ENCODE data around the gene DCDC2.

The DCDC2 gene

DNA sequence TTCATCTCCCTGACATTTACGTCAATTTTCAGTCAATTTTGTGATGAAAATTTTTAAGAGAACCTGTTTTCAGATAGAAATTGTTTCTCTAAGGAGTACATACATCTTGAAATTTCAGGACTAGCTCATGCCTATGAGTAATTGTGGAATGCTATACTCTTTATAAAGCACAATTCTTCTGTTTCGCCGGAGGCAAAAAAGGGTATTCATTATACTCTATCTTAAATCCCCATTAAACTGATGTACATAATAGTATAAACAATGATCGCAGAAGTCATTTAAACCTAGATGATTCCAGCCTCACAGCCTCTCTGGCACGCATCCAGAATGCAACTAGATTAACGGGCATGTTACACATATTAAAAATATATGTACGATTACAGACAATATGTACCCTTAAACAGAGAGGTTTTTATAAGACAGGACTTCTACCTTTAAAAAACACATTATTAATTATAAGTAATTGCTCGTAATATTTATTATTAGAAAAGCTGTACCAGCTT lies 169.2 kb downstream of the DCDC2 start:
- no peak overlapping the region for H3K9ac ChIP-seq (ENCODE audit: low read length)
- H2AK5ac ChIP-seq (ENCODE audit: low read length): no peak overlapping the region
- no peak overlapping the region for H2BK5ac ChIP-seq (ENCODE audit: low read depth, low read length, poor library complexity)
- no peak overlapping the region for H3K4me3 ChIP-seq (ENCODE audit: low read depth, low read length)
- no peaks in the 10 kb centered on the region for H3K9me3 ChIP-seq (ENCODE audit: insufficient read depth, low read depth, low read length)
- H3K79me1 ChIP-seq (ENCODE audit: low read length): no peaks in the 10 kb centered on the region
- H3K4me2 ChIP-seq (ENCODE audit: low read length): no peak overlapping the region
- H3K36me3 ChIP-seq (ENCODE audit: control insufficient read depth in 1 of 2, insufficient read depth in 2 of 2, low read length in 2 of 2): no peaks in the 10 kb centered on the region
- H3K4ac ChIP-seq (ENCODE audit: low read depth, low read length): no peak overlapping the region
- no peaks in the 10 kb centered on the region for H3K79me2 ChIP-seq (ENCODE audit: control insufficient read depth, insufficient read depth, low read length, poor library complexity)
- H3K27me3 ChIP-seq (ENCODE audit: insufficient read depth, low read length): no peaks in the 10 kb centered on the region
- H4K12ac ChIP-seq (ENCODE audit: low read depth, low read length): no peak overlapping the region
- DNase-seq: no peak
- no peak overlapping the region for H2BK120ac ChIP-seq (ENCODE audit: insufficient read depth, low read length, poor library complexity)
- no CpG with 5 or more reads among the region's 8 CpGs for whole genome bisulfite sequencing (ENCODE audit: extremely low coverage, insufficient coverage, insufficient read length)
- no peak overlapping the region for H2BK12ac ChIP-seq (ENCODE audit: low read length)
- no peak overlapping the region for H3K14ac ChIP-seq (ENCODE audit: low read length)
- no peak overlapping the region for H4K8ac ChIP-seq (ENCODE audit: low read depth, low read length)
- H3K27ac ChIP-seq (ENCODE audit: low read depth, low read length): no peak overlapping the region
- no peak overlapping the region for H3K23ac ChIP-seq (ENCODE audit: low read length)
- no peaks in the 10 kb centered on the region for H3K4me1 ChIP-seq (ENCODE audit: control insufficient read depth in 1 of 2, insufficient read depth in 2 of 2, low read length in 2 of 2)
- no peak overlapping the region for H2AFZ ChIP-seq (ENCODE audit: insufficient read depth, low read length, poor library complexity)
- no peak overlapping the region for H4K91ac ChIP-seq (ENCODE audit: low read depth, low read length)
- H3K18ac ChIP-seq (ENCODE audit: low read length): no peak overlapping the region

DNA sequence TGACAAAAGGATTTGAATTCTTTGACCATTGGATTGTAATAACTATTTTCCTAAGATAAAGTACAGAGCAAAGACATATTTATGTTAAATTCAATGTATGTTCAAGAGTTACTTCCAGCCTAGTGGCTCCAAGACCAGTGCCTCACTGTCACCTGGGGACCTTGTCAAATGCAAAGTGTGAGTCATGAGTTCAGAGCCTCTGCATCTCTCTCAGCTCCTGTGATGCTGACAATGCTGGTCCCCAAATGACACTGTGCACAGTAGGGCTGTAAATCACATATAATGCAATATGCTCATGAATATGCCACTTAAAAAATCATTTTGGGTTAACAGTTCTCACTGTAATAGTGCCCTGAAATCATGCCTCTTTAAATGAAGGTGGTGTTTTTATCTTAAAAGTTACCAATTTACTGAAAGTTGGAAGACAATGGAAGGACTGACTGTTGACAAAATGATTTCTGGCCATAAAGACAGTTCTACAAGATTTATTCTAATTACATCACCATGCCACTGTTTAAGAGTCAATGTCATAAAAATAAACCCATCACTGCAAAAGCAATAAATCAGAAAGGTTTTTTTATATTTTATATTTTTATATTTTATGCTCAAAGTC lies 169.8 kb downstream of the DCDC2 start:
- Histone ChIP-seq H3K9me3 (ENCODE audit: insufficient read depth, low read depth, low read length) (no peaks in the 10 kb centered on the region), H3K4me1 (ENCODE audit: control insufficient read depth in 1 of 2, insufficient read depth in 2 of 2, low read length in 2 of 2) (no peaks in the 10 kb centered on the region), H3K27ac (ENCODE audit: low read depth, low read length) (no peak overlapping the region), H3K79me2 (ENCODE audit: control insufficient read depth, insufficient read depth, low read length, poor library complexity) (no peaks in the 10 kb centered on the region), H4K91ac (ENCODE audit: low read depth, low read length) (no peak overlapping the region), H2BK12ac (ENCODE audit: low read length) (no peak overlapping the region), H2BK5ac (ENCODE audit: low read depth, low read length, poor library complexity) (no peak overlapping the region), H2AK5ac (ENCODE audit: low read length) (no peak overlapping the region), H3K27me3 (ENCODE audit: insufficient read depth, low read length) (no peaks in the 10 kb centered on the region), H3K14ac (ENCODE audit: low read length) (no peak overlapping the region), H3K4me2 (ENCODE audit: low read length) (no peak overlapping the region), H4K12ac (ENCODE audit: low read depth, low read length) (no peak overlapping the region), H3K4ac (ENCODE audit: low read depth, low read length) (no peak overlapping the region), H3K9ac (ENCODE audit: low read length) (no peak overlapping the region), H3K79me1 (ENCODE audit: low read length) (no peaks in the 10 kb centered on the region), H3K36me3 (ENCODE audit: control insufficient read depth in 1 of 2, insufficient read depth in 2 of 2, low read length in 2 of 2) (no peaks in the 10 kb centered on the region), H4K8ac (ENCODE audit: low read depth, low read length) (no peak overlapping the region), H3K4me3 (ENCODE audit: low read depth, low read length) (no peak overlapping the region), H3K18ac (ENCODE audit: low read length) (no peak overlapping the region), H3K23ac (ENCODE audit: low read length) (no peak overlapping the region), H2BK120ac (ENCODE audit: insufficient read depth, low read length, poor library complexity) (no peak overlapping the region), H2AFZ (ENCODE audit: insufficient read depth, low read length, poor library complexity) (no peak overlapping the region)
- DNase-seq: no peak

- H2BK5ac ChIP-seq (ENCODE audit: low read depth, low read length, poor library complexity): no peak overlapping the region
- H3K4me2 ChIP-seq (ENCODE audit: low read length): no peak overlapping the region
- no peak overlapping the region for H3K23ac ChIP-seq (ENCODE audit: low read length)
- no peak overlapping the region for H2BK12ac ChIP-seq (ENCODE audit: low read length)
- H3K27me3 ChIP-seq (ENCODE audit: insufficient read depth, low read length): no peaks in the 10 kb centered on the region
- H2BK120ac ChIP-seq (ENCODE audit: insufficient read depth, low read length, poor library complexity): no peak overlapping the region
- DNase-seq: no peak
- H4K91ac ChIP-seq (ENCODE audit: low read depth, low read length): no peak overlapping the region
- H3K14ac ChIP-seq (ENCODE audit: low read length): no peak overlapping the region
- no peaks in the 10 kb centered on the region for H3K36me3 ChIP-seq (ENCODE audit: control insufficient read depth in 1 of 2, insufficient read depth in 2 of 2, low read length in 2 of 2)
- H4K8ac ChIP-seq (ENCODE audit: low read depth, low read length): no peak overlapping the region
- no peaks in the 10 kb centered on the region for H3K4me1 ChIP-seq (ENCODE audit: control insufficient read depth in 1 of 2, insufficient read depth in 2 of 2, low read length in 2 of 2)
- no peak overlapping the region for H3K9ac ChIP-seq (ENCODE audit: low read length)
- H3K9me3 ChIP-seq (ENCODE audit: insufficient read depth, low read depth, low read length): no peaks in the 10 kb centered on the region
- H4K12ac ChIP-seq (ENCODE audit: low read depth, low read length): no peak overlapping the region
- H2AFZ ChIP-seq (ENCODE audit: insufficient read depth, low read length, poor library complexity): no peak overlapping the region
- H3K27ac ChIP-seq (ENCODE audit: low read depth, low read length): no peak overlapping the region
- no peak overlapping the region for H2AK5ac ChIP-seq (ENCODE audit: low read length)
- no peak overlapping the region for H3K18ac ChIP-seq (ENCODE audit: low read length)
- no peak overlapping the region for H3K4me3 ChIP-seq (ENCODE audit: low read depth, low read length)
- no peaks in the 10 kb centered on the region for H3K79me1 ChIP-seq (ENCODE audit: low read length)
- no CpG with 5 or more reads among the region's 7 CpGs for WGBS (ENCODE audit: extremely low coverage, insufficient coverage, insufficient read length)
- no peaks in the 10 kb centered on the region for H3K79me2 ChIP-seq (ENCODE audit: control insufficient read depth, insufficient read depth, low read length, poor library complexity)
- H3K4ac ChIP-seq (ENCODE audit: low read depth, low read length): no peak overlapping the region
Observed at GRCh38 chr6:24186349-24186748, 171.5 kb downstream of the DCDC2 start.

- no peaks in the 10 kb centered on the region for H3K36me3 ChIP-seq (ENCODE audit: control insufficient read depth in 1 of 2, insufficient read depth in 2 of 2, low read length in 2 of 2)
- no peak overlapping the region for H2AK5ac ChIP-seq (ENCODE audit: low read length)
Observed at GRCh38 chr6:24183584-24183983, 174.3 kb downstream of the DCDC2 start.

More at GRCh38 chr6:24183584-24183983, 174.3 kb downstream of the DCDC2 start:
- no peak overlapping the region for H2BK120ac ChIP-seq (ENCODE audit: insufficient read depth, low read length, poor library complexity)
- no peak overlapping the region for H2BK5ac ChIP-seq (ENCODE audit: low read depth, low read length, poor library complexity)
- no peak overlapping the region for H3K23ac ChIP-seq (ENCODE audit: low read length)
- no peak overlapping the region for H3K9ac ChIP-seq (ENCODE audit: low read length)
- no peaks in the 10 kb centered on the region for H3K27me3 ChIP-seq (ENCODE audit: insufficient read depth, low read length)
- H2AFZ ChIP-seq (ENCODE audit: insufficient read depth, low read length, poor library complexity): no peak overlapping the region
- no peak overlapping the region for H3K4me2 ChIP-seq (ENCODE audit: low read length)
- H3K14ac ChIP-seq (ENCODE audit: low read length): no peak overlapping the region
- no peak overlapping the region for H3K4ac ChIP-seq (ENCODE audit: low read depth, low read length)
- H2BK12ac ChIP-seq (ENCODE audit: low read length): no peak overlapping the region
- H3K79me1 ChIP-seq (ENCODE audit: low read length): no peaks in the 10 kb centered on the region
- no peaks in the 10 kb centered on the region for H3K79me2 ChIP-seq (ENCODE audit: control insufficient read depth, insufficient read depth, low read length, poor library complexity)
- H3K4me1 ChIP-seq (ENCODE audit: control insufficient read depth in 1 of 2, insufficient read depth in 2 of 2, low read length in 2 of 2): no peaks in the 10 kb centered on the region
- no peak overlapping the region for H3K27ac ChIP-seq (ENCODE audit: low read depth, low read length)
- H3K18ac ChIP-seq (ENCODE audit: low read length): no peak overlapping the region
- H3K4me3 ChIP-seq (ENCODE audit: low read depth, low read length): no peak overlapping the region
- no peak overlapping the region for H4K12ac ChIP-seq (ENCODE audit: low read depth, low read length)
- no CpG with 5 or more reads among the region's 10 CpGs for WGBS (ENCODE audit: extremely low coverage, insufficient coverage, insufficient read length)
- H4K91ac ChIP-seq (ENCODE audit: low read depth, low read length): no peak overlapping the region
- no peaks in the 10 kb centered on the region for H3K9me3 ChIP-seq (ENCODE audit: insufficient read depth, low read depth, low read length)
- no peak for DNase-seq
- no peak overlapping the region for H4K8ac ChIP-seq (ENCODE audit: low read depth, low read length)
